DND-41 (cell line): Measurements from ENCODE around the gene DDX18.

Experiments used
- ATAC-seq: fragments of 200-7000 bp; cut with Tn5 transposase; 3 replicates; pipeline ENCODE4 v1.9.1; 2021; ENCODE audit warnings: low read depth; ENCODE audit not compliant: insufficient read depth
- DNase-seq: peaks from one replicate; pipeline ENCODE4 v3.0.0-alpha.2; 2020
- H2AFZ ChIP-seq: 2 replicates; pipeline ENCODE4 v1.6.0; 2012; ENCODE audit warnings: low read depth, low read length
- H3K27ac ChIP-seq: 2 replicates; pipeline ENCODE4 v1.5.1; 2012; ENCODE audit warnings: low read length, inconsistent platforms
- H3K27me3 ChIP-seq: fragments of 200-600 bp; sonication (generic); 2 replicates; pipeline ENCODE4 v1.6.0; 2012; ENCODE audit warnings: low read length, mild to moderate bottlenecking, inconsistent platforms; ENCODE audit not compliant: insufficient read depth, poor library complexity
- H3K36me3 ChIP-seq: 2 replicates; pipeline ENCODE4 v1.5.1; 2012; ENCODE audit warnings: low read length, inconsistent platforms; ENCODE audit not compliant: insufficient read depth
- H3K4me1 ChIP-seq: 2 replicates; pipeline ENCODE4 v1.5.1; 2012; ENCODE audit warnings: mild to moderate bottlenecking, low read length; ENCODE audit not compliant: insufficient read depth
- H3K4me2 ChIP-seq: 2 replicates; pipeline ENCODE4 v1.6.0; 2012; ENCODE audit warnings: mild to moderate bottlenecking, moderate library complexity, low read length, inconsistent platforms; ENCODE audit not compliant: insufficient read depth
- H3K4me3 ChIP-seq, 2 experiments: fragments of 200-600 bp in 1 of 2; shearing (Covaris generic) in 1 of 2; 2 replicates each; pipeline ENCODE4 v1.5.1; 2012 to 2016; ENCODE audit warnings: inconsistent platforms in 2 of 2, low read length in 2 of 2, mild to moderate bottlenecking in 2 of 2, low read depth in 1 of 2, moderate library complexity in 1 of 2
- H3K79me2 ChIP-seq: 2 replicates; pipeline ENCODE4 v1.6.0; 2012; ENCODE audit warnings: low read length, inconsistent platforms; ENCODE audit not compliant: insufficient read depth
- H3K9ac ChIP-seq: 2 replicates; pipeline ENCODE4 v1.6.0; 2012; ENCODE audit warnings: low read depth, mild to moderate bottlenecking, inconsistent platforms, low read length, moderate library complexity
- H3K9me3 ChIP-seq: 2 replicates; pipeline ENCODE4 v1.5.1; 2012; ENCODE audit warnings: low read length, moderate library complexity, mild to moderate bottlenecking, inconsistent platforms; ENCODE audit not compliant: insufficient read depth, severe bottlenecking
- H4K20me1 ChIP-seq: 2 replicates; pipeline ENCODE4 v1.6.0; 2012; ENCODE audit warnings: low read length; ENCODE audit not compliant: insufficient read depth
- CTCF ChIP-seq: IDR thresholded peaks from 2 replicates; pipeline ENCODE4 v1.5.1; 2012; ENCODE audit warnings: borderline replicate concordance, low read length, moderate library complexity, mild to moderate bottlenecking; ENCODE audit not compliant: poor library complexity, severe bottlenecking; ENCODE audit errors: extremely low read depth
- EZH2 ChIP-seq: IDR thresholded peaks from 3 replicates; pipeline ENCODE4 v1.6.1; 2012; ENCODE audit warnings: borderline replicate concordance, low read depth, mild to moderate bottlenecking, moderate library complexity, low read length, inconsistent platforms; ENCODE audit not compliant: severe bottlenecking

Gene DDX18

GRCh38 chr2:117832332-117832731 is 17.8 kb downstream of the DDX18 start:
- H3K27ac ChIP-seq: no peak overlapping the region
- no peaks in the 10 kb centered on the region for H3K4me1 ChIP-seq
- H3K27me3 ChIP-seq: no peaks in the 10 kb centered on the region
- DNase-seq (no peak), ATAC-seq (no peak)
- H3K9me3 ChIP-seq: no peaks in the 10 kb centered on the region
- no peak overlapping the region for H2AFZ ChIP-seq
- peaks cover 15% of the 10 kb centered on the region for H4K20me1 ChIP-seq
- no peak overlapping the region for H3K4me3 ChIP-seq
- no peak overlapping the region for H3K4me2 ChIP-seq
- H3K9ac ChIP-seq: no peak overlapping the region
- TF ChIP-seq EZH2: no peak
- no peak for TF ChIP-seq CTCF
- H3K36me3 ChIP-seq: peaks cover 74% of the 10 kb centered on the region
- H3K79me2 ChIP-seq: no peaks in the 10 kb centered on the region

DNA sequence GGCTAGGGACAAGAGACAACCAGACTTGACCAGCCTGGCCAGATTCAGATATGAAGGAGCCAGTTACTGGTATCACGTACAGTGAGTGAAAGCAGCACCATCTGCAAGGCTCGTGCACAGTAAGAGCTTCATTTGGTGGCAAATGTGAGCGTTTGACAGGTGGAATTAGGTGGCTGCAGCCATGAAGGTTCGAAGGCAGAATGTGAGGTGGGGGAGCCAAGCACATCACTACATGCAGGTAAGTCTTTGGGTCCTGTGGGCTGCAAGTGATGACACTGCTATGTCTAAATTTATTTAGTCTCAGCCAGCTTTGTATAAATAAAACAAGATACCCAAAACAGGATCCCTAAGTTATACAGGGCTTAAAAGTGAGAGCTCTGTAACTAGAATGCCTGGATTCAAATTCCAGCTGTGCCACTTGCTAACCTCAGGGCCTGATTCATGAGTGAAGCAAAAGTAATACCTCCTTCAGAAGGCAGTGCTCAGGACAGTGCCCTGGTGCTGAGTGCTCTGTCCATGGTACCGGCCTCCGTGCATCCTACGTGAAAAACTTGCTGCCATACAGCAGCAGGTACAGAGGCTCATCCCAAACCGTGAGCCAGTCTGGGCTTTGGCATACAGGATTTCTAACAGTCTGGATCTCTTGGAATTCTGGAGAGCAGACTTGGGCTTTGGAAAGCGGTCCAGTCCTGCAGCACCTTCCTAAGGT is 18.6 kb downstream of the DDX18 start:
- peak; percentile 40 for DNase-seq
- no peak overlapping the region for H3K9ac ChIP-seq
- H3K4me2 ChIP-seq: no peak overlapping the region
- H3K79me2 ChIP-seq: no peaks in the 10 kb centered on the region
- peaks cover 67% of the 10 kb centered on the region for H3K36me3 ChIP-seq
- H3K4me3 ChIP-seq: no peak overlapping the region
- H4K20me1 ChIP-seq: peaks cover 15% of the 10 kb centered on the region
- no peaks in the 10 kb centered on the region for H3K4me1 ChIP-seq
- no peak overlapping the region for H3K27ac ChIP-seq
- H3K27me3 ChIP-seq: no peaks in the 10 kb centered on the region
- H2AFZ ChIP-seq: no peak overlapping the region
- no peaks in the 10 kb centered on the region for H3K9me3 ChIP-seq
- peak; percentile 76 for ATAC-seq
- TF ChIP-seq CTCF (no peak), EZH2 (no peak)

DNA sequence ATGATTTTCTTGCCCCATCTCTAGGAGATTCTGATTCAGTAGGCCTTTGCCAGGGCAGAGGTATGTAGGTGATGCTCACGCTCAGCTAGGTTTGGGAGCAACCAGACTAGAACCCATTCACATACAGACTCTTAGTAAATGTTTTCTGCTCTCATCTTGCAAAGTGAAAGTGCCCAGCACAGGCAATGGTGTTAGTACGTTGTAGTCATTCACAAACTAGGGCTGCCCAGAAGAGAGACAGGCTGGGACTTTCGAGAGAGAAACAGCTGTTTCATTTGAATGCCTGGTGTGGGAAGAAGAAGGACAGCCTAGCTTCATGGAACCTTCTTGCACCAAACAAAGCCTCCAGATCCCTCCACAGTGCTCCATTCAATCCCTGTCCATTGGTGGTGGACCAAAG is 19.4 kb downstream of the DDX18 start:
- H3K36me3 ChIP-seq: peaks cover 59% of the 10 kb centered on the region
- H3K4me3 ChIP-seq: no peak overlapping the region
- H3K9ac ChIP-seq: no peak overlapping the region
- H3K9me3 ChIP-seq: no peaks in the 10 kb centered on the region
- ATAC-seq: no peak
- no peaks in the 10 kb centered on the region for H3K79me2 ChIP-seq
- H3K27ac ChIP-seq: no peak overlapping the region
- TF ChIP-seq CTCF (no peak), EZH2 (no peak)
- H3K27me3 ChIP-seq: no peaks in the 10 kb centered on the region
- no peaks in the 10 kb centered on the region for H3K4me1 ChIP-seq
- H3K4me2 ChIP-seq: no peak overlapping the region
- DNase-seq: no peak
- no peak overlapping the region for H2AFZ ChIP-seq
- peaks cover 15% of the 10 kb centered on the region for H4K20me1 ChIP-seq
